GM12892 (cell line): ENCODE data around the gene OTOP1.
"Not testable (repeated sequence)": the region's sequence is repeated elsewhere in the genome, so short reads cannot be mapped to it uniquely, and the experiment has no call there.

ENCODE experiments used
- POLR2A ChIP-seq: IDR thresholded peaks from 2 replicates; pipeline ENCODE4 v1.6.1; 2011; ENCODE audit warnings: low read depth, low read length, control low read depth
- POLR2AphosphoS5 ChIP-seq: IDR thresholded peaks from 2 replicates; pipeline ENCODE4 v1.6.1; 2011; ENCODE audit warnings: low read depth, low read length, control low read depth
- TAF1 ChIP-seq: IDR thresholded peaks from 2 replicates; pipeline ENCODE4 v1.6.1; 2011; ENCODE audit warnings: low read depth, mild to moderate bottlenecking, control low read depth, low read length, borderline replicate concordance

DNA sequence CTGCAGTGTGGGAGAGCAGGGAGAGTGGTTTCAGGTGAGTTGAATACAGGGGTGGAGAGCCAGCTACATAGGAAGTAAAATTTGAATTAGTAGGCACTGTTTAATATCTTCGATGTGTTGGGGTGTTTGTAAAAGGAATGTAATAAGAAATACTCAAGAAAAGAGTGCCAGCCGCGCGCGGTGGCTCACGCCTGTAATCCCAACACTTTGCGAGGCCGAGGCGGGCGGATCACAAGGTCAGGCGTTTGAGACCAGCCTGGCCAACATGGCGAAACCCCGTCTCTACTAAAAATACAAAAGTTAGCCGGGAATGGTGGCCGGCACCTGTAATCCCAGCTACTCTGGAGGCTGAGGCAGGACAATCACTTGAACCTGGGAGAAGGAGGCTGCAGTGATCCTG is 22.6 kb upstream of the OTOP1 start:
- TF ChIP-seq POLR2AphosphoS5, POLR2A, TAF1: not testable (repeated sequence)
